ENCODE results near the gene WDR45. TPM values are rescaled to one million over a fixed set of nuclear protein-coding genes. Genes with fewer than 3 reads are reported as not detected.

The WDR45 gene
- total and polyA plus RNA-seq, 2 of the 4 experiments (the other 2 are of a cell fraction): 40.7 to 67.4 TPM

- in situ Hi-C loops (cut with MboI; ENCODE audit: low sequenced_read_pairs): loop anchor here (25.0 kb wide), 1 partner anchor 96 kb away; the partner anchor contains the start of genes KCND1 and OTUD5
- H2AFZ ChIP-seq (replicated peaks; ENCODE audit: low read length, poor library complexity): no peak within 1 kb of the TSS
- no peaks in the 10 kb centered on the region; the same call in 1 of the 2 replicates for H3K9me3 ChIP-seq (ENCODE audit: control insufficient read depth, insufficient read depth, low read length)
- POLR2A ChIA-PET (ENCODE audit: unreplicated experiment): no interaction called here
- no peak within 1 kb of the TSS for H3K27ac ChIP-seq (ENCODE audit: insufficient read depth, low read length)
- intact Hi-C loops (cut with micrococcal nuclease): no loop called here
- no peak within 1 kb of the TSS for H3K18ac ChIP-seq (ENCODE audit: low read depth, low read length)
- TF ChIP-seq POLR2A (IDR thresholded peaks at IDR 0.05; ENCODE audit: low read depth, low read length) (no peak), BHLHE40 (IDR thresholded peaks at IDR 0.05; ENCODE audit: low read depth, low read length) (no peak), CTCF (conservative IDR thresholded peaks at IDR 0.05; ENCODE audit: low read depth, low read length) (no peak)
- no peaks in the 10 kb centered on the region; the same call in 1 of the 2 replicates for H4K20me1 ChIP-seq (ENCODE audit: insufficient read depth, low read length)
- no peak within 1 kb of the TSS for H2BK15ac ChIP-seq (ENCODE audit: low read depth, low read length)
- no peak within 1 kb of the TSS for H3K4me2 ChIP-seq (ENCODE audit: low read depth, low read length)
- no peak within 1 kb of the TSS for H3K14ac ChIP-seq (replicated peaks; ENCODE audit: low read depth, low read length)
- no peak within 1 kb of the TSS for H4K8ac ChIP-seq (ENCODE audit: low read depth in 2 of 2, low read length in 2 of 2)
- no peaks in the 10 kb centered on the region for H3K4me1 ChIP-seq (ENCODE audit: control insufficient read depth, insufficient read depth, low read length)
- no peak within 1 kb of the TSS for H3K56ac ChIP-seq (ENCODE audit: extremely low read depth, insufficient read depth, low read length)
- no peak within 1 kb of the TSS for H2AK9ac ChIP-seq (replicated peaks; ENCODE audit: low read depth, low read length, poor library complexity)
- WGBS, 2 experiments (ENCODE audit: extremely low coverage in 2 of 2, insufficient read length in 1 of 2): 36% methylated on average over 2 of the region's 5 CpGs; no CpG with 5 or more reads in 1 of the 2 experiments
- H2BK5ac ChIP-seq (ENCODE audit: low read depth, low read length, poor library complexity, severe bottlenecking): no peak within 1 kb of the TSS
- H3K36me3 ChIP-seq (ENCODE audit: control insufficient read depth, insufficient read depth, low read length): no peaks in the 10 kb centered on the region; the same call in 1 of the 2 replicates
- H3K9ac ChIP-seq (ENCODE audit: low read depth, low read length): no peak within 1 kb of the TSS
- H2BK20ac ChIP-seq (ENCODE audit: low read depth, low read length): no peak within 1 kb of the TSS
- H4K91ac ChIP-seq (ENCODE audit: insufficient read depth, low read depth, low read length): no peak within 1 kb of the TSS
- DNase-seq: no peak
- no peak within 1 kb of the TSS for H2BK120ac ChIP-seq (ENCODE audit: low read depth, low read length)
- no peak within 1 kb of the TSS for H4K5ac ChIP-seq (ENCODE audit: low read depth, low read length)
- no peaks in the 10 kb centered on the region; the same call in 1 of the 2 replicates for H3K9me1 ChIP-seq (ENCODE audit: insufficient read depth, low read length)
- no peak within 1 kb of the TSS for H3K4me3 ChIP-seq (ENCODE audit: insufficient read depth, low read depth, low read length)
- H3K79me1 ChIP-seq (ENCODE audit: low read depth in 1 of 2, low read length in 2 of 2): peaks cover 4 to 6% of the 10 kb centered on the region in 2 experiments; a peak in 2 of 4 replicates
- H3K4ac ChIP-seq (ENCODE audit: low read depth, low read length): no peak within 1 kb of the TSS
- H3K23ac ChIP-seq (ENCODE audit: low read depth, low read length): no peak within 1 kb of the TSS
- no peak within 1 kb of the TSS for H2AK5ac ChIP-seq (ENCODE audit: low read depth, low read length)
- BruUV-seq (replicated peaks): no TSS peak
- ATAC-seq (ENCODE audit: low read depth): no peak
- CTCF ChIA-PET: no interaction called here
- no peaks in the 10 kb centered on the region for H3K27me3 ChIP-seq (ENCODE audit: control insufficient read depth, insufficient read depth, low read length)
- dilution Hi-C loops (cut with HindIII; ENCODE audit: low sequenced_read_pairs, unreplicated experiment): no loop called here
Measured at GRCh38 chrX:49058794-49059193, 20.9 kb downstream of the WDR45 start, which contains the start of gene CCDC120. TSS of gene CCDC120 (plus strand) at chrX:49058999. CDS start at chrX:49062042, 3,043 bp downstream.

Measured in IMR-90 (cell line).